NT2/D1 (cell line): ENCODE measurements around the gene TGM6.

Experiments
- DNase-seq: peaks from one replicate; pipeline ENCODE4 v3.0.0-alpha.2; 2011; ENCODE audit warnings: low read depth, low spot score
- H3K27me3 ChIP-seq: 2 replicates; pipeline ENCODE4 v1.6.0; 2011; ENCODE audit warnings: mild to moderate bottlenecking; ENCODE audit not compliant: insufficient read length, insufficient read depth
- H3K36me3 ChIP-seq: 2 replicates; pipeline ENCODE4 v1.6.1; 2011; ENCODE audit warnings: mild to moderate bottlenecking, low read length, mixed read lengths; ENCODE audit not compliant: insufficient read depth, insufficient read length
- H3K4me1 ChIP-seq: 2 replicates; pipeline ENCODE4 v1.5.1; 2011; ENCODE audit not compliant: insufficient read depth, insufficient read length
- H3K4me3 ChIP-seq: 2 replicates; pipeline ENCODE4 v1.5.1; 2011; ENCODE audit warnings: low read depth; ENCODE audit not compliant: insufficient read length
- H3K9ac ChIP-seq: 2 replicates; pipeline ENCODE4 v1.6.0; 2011; ENCODE audit warnings: low read depth; ENCODE audit not compliant: insufficient read length
- H3K9me3 ChIP-seq: 2 replicates; pipeline ENCODE4 v1.5.1; 2011; ENCODE audit warnings: mild to moderate bottlenecking, low read length; ENCODE audit not compliant: insufficient read depth
- SUZ12 ChIP-seq: IDR thresholded peaks from 2 replicates; pipeline ENCODE4 v1.6.1; 2011; ENCODE audit not compliant: insufficient read length, insufficient read depth; ENCODE audit errors: extremely low read depth
- YY1 ChIP-seq: IDR thresholded peaks from 2 replicates; pipeline ENCODE4 v1.6.1; 2011; ENCODE audit not compliant: insufficient read length, insufficient read depth
- ZNF274 ChIP-seq: IDR thresholded peaks from 2 replicates; pipeline ENCODE4 v1.6.1; 2011; ENCODE audit warnings: mild to moderate bottlenecking, low read depth, low read length

Gene TGM6

DNA sequence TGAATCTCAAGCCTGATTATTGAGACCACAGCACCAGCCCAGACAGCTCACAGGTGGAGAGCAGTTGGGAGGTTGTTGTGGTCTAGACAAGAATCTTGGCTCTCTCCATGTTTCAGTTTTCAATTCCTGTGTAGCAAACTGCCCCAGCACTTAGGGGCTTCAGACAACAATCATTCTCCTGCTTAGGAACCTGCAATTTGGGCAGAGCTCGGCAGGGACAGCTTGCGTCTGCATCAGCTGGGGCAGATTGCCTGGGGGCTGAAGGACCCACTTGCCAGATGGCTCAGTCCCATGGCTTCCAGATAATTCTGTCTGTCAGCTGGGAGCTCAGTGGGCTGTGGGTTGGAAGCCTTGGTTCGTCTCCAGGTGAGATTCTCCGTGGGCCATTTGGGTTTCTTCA, 6.9 kb downstream of the TGM6 start:
- H3K36me3 ChIP-seq, result no peaks in the 10 kb centered on the region

DNA sequence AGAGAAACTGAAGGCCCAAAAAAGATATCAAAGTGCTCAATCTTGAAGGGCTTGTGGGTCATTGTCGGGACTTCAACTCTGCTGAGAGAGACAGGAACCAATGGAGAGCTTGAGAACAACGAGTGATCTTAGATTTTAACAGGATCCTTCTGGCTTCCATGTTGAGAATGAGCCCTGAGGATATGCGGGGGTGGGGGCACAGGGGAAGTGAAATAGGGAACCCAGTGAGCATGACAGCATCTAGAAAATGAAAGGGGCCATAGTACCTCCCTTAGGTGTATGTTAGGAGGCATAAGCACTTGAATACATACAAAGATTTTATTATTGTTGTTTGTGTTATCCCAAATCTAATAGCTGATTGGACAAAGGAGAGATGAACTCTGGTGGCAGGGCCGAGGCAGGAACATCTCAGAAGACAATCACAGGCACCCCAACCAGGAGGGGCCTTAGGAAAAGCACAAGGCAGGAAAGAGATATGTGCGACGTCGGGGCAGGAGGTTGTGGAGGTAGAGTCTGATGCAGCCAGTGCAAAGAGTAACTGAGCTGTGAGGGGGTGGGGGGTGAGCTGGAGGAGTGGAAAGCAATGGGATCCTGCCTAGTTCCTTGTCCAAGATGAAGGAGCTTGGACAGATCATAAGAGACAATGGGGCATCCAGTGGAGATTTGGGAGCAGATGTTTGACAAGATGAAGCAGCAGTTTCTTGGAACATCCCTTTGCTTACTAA, 10.4 kb downstream of the TGM6 start:
- Histone ChIP-seq H3K4me1 (no peaks in the 10 kb centered on the region), H3K9me3 (0 out of 2 replicates have a peak, but pooled peaks cover 6% of the 10 kb centered on the region), H3K9ac (no peak overlapping the region), H3K27me3 (no peaks in the 10 kb centered on the region), H3K36me3 (no peaks in the 10 kb centered on the region), H3K4me3 (no peak overlapping the region)
- TF ChIP-seq SUZ12 (no peak), YY1 (no peak)
- no peak for DNase-seq

More for the DNA sequence above, 6.9 kb downstream of the TGM6 start:
- Histone ChIP-seq H3K9me3 (0 out of 2 replicates have a peak, but pooled peaks cover 6% of the 10 kb centered on the region), H3K27me3 (no peaks in the 10 kb centered on the region), H3K4me3 (no peak overlapping the region), H3K9ac (no peak overlapping the region), H3K4me1 (no peaks in the 10 kb centered on the region)
- no peak for DNase-seq
- TF ChIP-seq ZNF274 (no peak), YY1 (no peak), SUZ12 (no peak)

DNA sequence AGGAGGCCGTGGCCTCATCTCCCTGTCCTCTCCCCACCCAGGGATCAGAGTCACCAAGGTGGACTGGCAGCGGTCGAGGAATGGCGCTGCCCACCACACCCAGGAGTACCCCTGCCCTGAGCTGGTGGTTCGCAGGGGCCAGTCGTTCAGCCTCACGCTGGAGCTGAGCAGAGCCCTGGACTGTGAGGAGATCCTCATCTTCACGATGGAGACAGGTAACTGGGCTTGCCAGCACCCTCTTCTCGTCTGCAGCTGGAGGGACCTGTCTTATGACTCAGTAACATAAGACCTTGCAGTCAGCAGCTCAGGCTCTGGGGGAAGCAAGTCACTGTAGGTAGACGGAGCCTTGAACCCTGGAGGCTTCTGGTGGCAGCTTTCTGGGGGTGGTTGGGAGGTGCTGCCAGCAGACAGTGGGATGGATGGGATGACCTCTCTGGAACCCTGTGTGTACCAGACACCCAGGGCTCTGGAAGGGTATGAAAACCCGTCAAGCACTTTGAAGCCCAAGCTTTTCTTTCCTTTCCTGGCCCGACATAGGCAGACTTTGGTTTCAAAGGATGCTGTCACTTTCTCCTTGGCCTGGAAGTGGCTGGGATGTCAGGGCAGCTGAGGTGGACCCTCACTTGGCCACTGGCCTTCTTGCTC, 13.8 kb downstream of the TGM6 start:
- Histone ChIP-seq H3K4me3 (no peak overlapping the region), H3K36me3 (no peaks in the 10 kb centered on the region), H3K4me1 (no peaks in the 10 kb centered on the region), H3K27me3 (no peaks in the 10 kb centered on the region), H3K9ac (no peak overlapping the region), H3K9me3 (no peaks in the 10 kb centered on the region)
- no peak for DNase-seq
- TF ChIP-seq YY1 (no peak), ZNF274 (no peak), SUZ12 (no peak)

DNA sequence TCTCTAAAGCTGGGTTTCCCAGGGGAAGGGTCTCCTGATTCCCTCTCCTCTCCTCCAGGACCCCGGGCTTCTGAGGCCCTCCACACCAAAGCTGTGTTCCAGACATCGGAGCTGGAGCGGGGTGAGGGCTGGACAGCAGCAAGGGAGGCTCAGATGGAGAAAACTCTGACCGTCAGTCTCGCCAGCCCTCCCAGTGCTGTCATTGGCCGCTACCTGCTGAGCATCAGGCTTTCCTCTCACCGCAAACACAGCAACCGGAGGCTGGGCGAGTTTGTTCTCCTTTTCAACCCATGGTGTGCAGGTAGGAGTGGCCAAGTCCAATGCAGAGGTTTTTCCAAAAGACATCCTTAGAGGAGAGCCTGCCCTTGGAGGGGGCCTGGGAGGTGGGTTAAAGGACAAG, 14.4 kb downstream of the TGM6 start:
- Histone ChIP-seq H3K36me3 (no peaks in the 10 kb centered on the region), H3K9ac (no peak overlapping the region), H3K4me3 (no peak overlapping the region), H3K4me1 (no peaks in the 10 kb centered on the region), H3K27me3 (no peaks in the 10 kb centered on the region), H3K9me3 (no peaks in the 10 kb centered on the region)
- no peak for TF ChIP-seq SUZ12
- no peak for TF ChIP-seq ZNF274
- no peak for TF ChIP-seq YY1
- DNase-seq, result no peak

DNA sequence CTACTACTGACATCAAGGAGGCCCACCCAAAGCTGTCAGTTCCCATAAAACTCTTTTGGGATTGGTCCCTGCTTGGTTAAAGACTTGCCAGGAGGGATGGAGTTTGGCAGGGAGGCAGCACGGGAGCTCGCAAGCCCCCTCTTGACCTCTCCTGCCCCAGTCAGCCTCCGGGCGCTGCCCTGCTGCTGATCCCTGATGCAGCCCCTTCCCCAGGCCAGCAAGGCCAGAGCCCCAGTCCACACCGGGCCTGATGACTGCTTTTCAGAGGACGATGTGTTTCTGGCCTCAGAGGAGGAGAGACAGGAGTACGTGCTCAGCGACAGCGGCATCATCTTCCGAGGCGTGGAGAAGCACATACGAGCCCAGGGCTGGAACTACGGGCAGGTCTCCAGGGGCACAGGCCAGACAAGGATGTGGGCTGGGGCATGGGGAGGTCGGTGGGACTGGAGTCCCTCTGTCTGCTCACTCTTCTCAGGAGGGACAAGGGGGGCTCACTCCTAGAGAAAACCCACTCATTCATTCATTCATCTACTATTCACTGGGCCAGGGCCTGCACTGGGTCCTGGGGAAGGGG, 15.6 kb downstream of the TGM6 start:
- Histone ChIP-seq H3K27me3 (no peaks in the 10 kb centered on the region), H3K9ac (no peak overlapping the region), H3K4me3 (no peak overlapping the region), H3K36me3 (no peaks in the 10 kb centered on the region), H3K9me3 (no peaks in the 10 kb centered on the region), H3K4me1 (no peaks in the 10 kb centered on the region)
- DNase-seq, result no peak
- TF ChIP-seq SUZ12 (no peak), ZNF274 (no peak), YY1 (no peak)

DNA sequence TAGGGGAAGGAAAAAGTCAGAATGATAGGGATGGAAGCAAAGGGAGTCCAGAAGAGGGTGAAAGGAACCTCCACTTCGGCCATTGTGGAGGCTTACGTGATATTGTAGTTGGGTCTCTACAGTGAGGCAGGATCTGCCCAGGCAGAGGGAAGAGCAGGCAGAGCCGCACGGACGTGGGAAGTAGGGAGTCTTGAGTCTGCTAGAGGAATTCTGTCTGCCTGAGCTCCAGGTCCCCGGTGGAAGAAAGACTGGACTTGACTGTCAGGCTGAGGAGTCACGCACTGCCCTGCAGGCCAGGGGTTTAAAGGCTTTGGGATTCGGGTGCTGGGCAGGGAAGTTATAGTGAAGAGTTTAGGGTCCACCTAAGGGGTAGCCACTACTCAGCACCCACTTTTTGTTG, 16.4 kb downstream of the TGM6 start:
- no peak for TF ChIP-seq ZNF274
- no peak for TF ChIP-seq SUZ12
- TF ChIP-seq YY1, result no peak
- Histone ChIP-seq H3K27me3 (no peaks in the 10 kb centered on the region), H3K36me3 (no peaks in the 10 kb centered on the region), H3K4me3 (no peak overlapping the region), H3K9ac (no peak overlapping the region), H3K9me3 (no peaks in the 10 kb centered on the region), H3K4me1 (no peaks in the 10 kb centered on the region)
- no peak for DNase-seq

DNA sequence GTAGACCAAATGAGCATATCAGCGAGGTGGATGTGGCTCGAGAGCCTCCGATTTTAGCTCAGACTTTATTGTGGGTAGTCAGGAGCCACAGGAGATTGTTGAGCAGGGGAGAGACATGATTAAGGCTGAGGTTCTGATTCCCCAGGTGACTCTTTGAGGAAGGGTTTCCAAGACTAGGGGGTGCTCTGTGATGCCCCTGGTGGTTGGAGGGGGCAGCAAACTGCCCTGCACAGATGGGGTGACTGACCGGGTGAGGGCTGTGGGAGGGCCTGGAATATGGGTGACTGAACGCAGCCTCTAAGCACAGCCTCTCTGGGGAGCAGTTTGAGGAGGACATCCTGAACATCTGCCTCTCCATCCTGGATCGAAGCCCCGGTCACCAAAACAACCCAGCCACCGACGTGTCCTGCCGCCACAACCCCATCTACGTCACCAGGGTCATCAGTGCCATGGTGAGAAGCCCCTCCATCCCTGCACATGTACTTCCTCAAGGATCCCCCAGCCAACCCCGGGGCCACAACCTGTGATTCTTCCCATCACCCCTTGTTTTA, 17.0 kb downstream of the TGM6 start:
- no peak overlapping the region for H3K9ac ChIP-seq
- no peaks in the 10 kb centered on the region for H3K9me3 ChIP-seq
- H3K36me3 ChIP-seq, result no peaks in the 10 kb centered on the region
- H3K4me1 ChIP-seq, result no peaks in the 10 kb centered on the region
- DNase-seq, result no peak
- H3K27me3 ChIP-seq, result no peaks in the 10 kb centered on the region
- no peak overlapping the region for H3K4me3 ChIP-seq
- TF ChIP-seq YY1 (no peak), ZNF274 (no peak), SUZ12 (no peak)
